HepG2 (cell line): ENCODE data around the gene B4GALT1. TPM values are rescaled to one million over a fixed set of nuclear protein-coding genes. Genes with fewer than 3 reads are reported as not detected.

ENCODE experiments used
- ATAC-seq: fragments of 200-7000 bp; cut with Tn5 transposase; 3 replicates; pipeline ENCODE4 v1.9.1; 2020; ENCODE audit warnings: mild to moderate bottlenecking, moderate library complexity
- BruUV-seq: library from RNA; stranded (reverse); fragments of 400-500 nt; replicated peaks from 2 replicates; lab custom pipeline; 2021; lab: Mats Ljungman, UMichigan
- CTCF ChIA-PET: fragments of 300-600 bp; formaldehyde crosslinking; extraction: SDS; loops from one replicate; lab custom pipeline; 2021; ENCODE audit warnings: low total read pairs, inconsistent platforms, low intra/inter-chr PET ratio; lab: Yijun Ruan, JAX
- POLR2A ChIA-PET: fragments of 350-600 bp; sonication (Branson Sonifier 250); formaldehyde crosslinking; loops from one replicate; lab custom pipeline; 2020; ENCODE audit warnings: antibody characterized with exemption, inconsistent platforms; lab: Yijun Ruan, JAX
- DNase-seq: peaks from one replicate; pipeline ENCODE4 v3.0.0-alpha.2; 2015; ENCODE audit warnings: low spot score
- FAIRE-seq: peaks from 3 replicates; lab custom pipeline; 2011; peaks lifted over from hg19 to GRCh38; lab: Jason Lieb, UNC
- H2AFZ ChIP-seq: one replicate; pipeline ENCODE4 v1.6.1; 2011; ENCODE audit warnings: low read length, inconsistent platforms
- H3K27ac ChIP-seq: fragments of 300-600 bp; 3 replicates; pipeline ENCODE4 v1.8.0; 2011; ENCODE audit warnings: mixed run types, mild to moderate bottlenecking, mixed read lengths, low read length, inconsistent platforms; ENCODE audit not compliant: insufficient read depth; ENCODE audit errors: extremely low read length
- H3K27me3 ChIP-seq, 2 experiments: fragments of 200-600 bp in 1 of 2; 2 replicates in 1 of 2; 3 replicates in 1 of 2; pipeline versions ENCODE4 v1.6.0 to v1.8.0; 2011; ENCODE audit warnings: low read length in 2 of 2, mild to moderate bottlenecking in 2 of 2, moderate library complexity in 2 of 2, inconsistent platforms in 1 of 2; ENCODE audit not compliant: insufficient read depth in 2 of 2, control insufficient read depth in 1 of 2
- H3K36me3 ChIP-seq, 2 experiments: fragments of 200-600 bp in 1 of 2; replicated peaks in 1 of 2; 2 replicates in 1 of 2; 3 replicates in 1 of 2; pipeline versions ENCODE4 v1.5.1 to v1.8.0; 2011; ENCODE audit warnings: low read length in 2 of 2, inconsistent platforms in 1 of 2; ENCODE audit not compliant: insufficient read depth in 2 of 2, control insufficient read depth in 1 of 2
- H3K4me1 ChIP-seq: 2 replicates; pipeline ENCODE4 v1.5.1; 2012; ENCODE audit warnings: low read length, inconsistent platforms; ENCODE audit not compliant: insufficient read depth
- H3K4me2 ChIP-seq: 2 replicates; pipeline ENCODE4 v1.6.0; 2011; ENCODE audit warnings: low read depth, low read length, inconsistent platforms
- H3K4me3 ChIP-seq, 3 experiments: fragments of 200-600 bp in 1 of 3; sonication (generic), shearing (Covaris generic) in 1 of 3; replicated peaks in 1 of 3; 2 replicates each; pipeline ENCODE4 v1.5.1; 2011 to 2016; ENCODE audit warnings: low read length in 3 of 3, inconsistent platforms in 2 of 3, low read depth in 2 of 3, mild to moderate bottlenecking in 2 of 3, control low read depth in 1 of 3, mixed read lengths in 1 of 3; ENCODE audit not compliant: insufficient read depth in 1 of 3
- H3K79me2 ChIP-seq: one replicate; pipeline ENCODE4 v1.6.1; 2011; ENCODE audit warnings: low read length, inconsistent platforms; ENCODE audit not compliant: insufficient read depth
- H3K9ac ChIP-seq: 2 replicates; pipeline ENCODE4 v1.6.0; 2011; ENCODE audit warnings: mild to moderate bottlenecking, low read depth, low read length, inconsistent platforms; ENCODE audit not compliant: insufficient read depth
- H3K9me3 ChIP-seq: 2 replicates; pipeline ENCODE4 v1.5.1; 2012; ENCODE audit warnings: mild to moderate bottlenecking, low read length
- H4K20me1 ChIP-seq: 2 replicates; pipeline ENCODE4 v1.6.0; 2011; ENCODE audit warnings: inconsistent platforms, mild to moderate bottlenecking, low read length, moderate library complexity; ENCODE audit not compliant: insufficient read depth
- EP300 ChIP-seq, 3 experiments: sonication (generic) in 1 of 3; formaldehyde crosslinking in 1 of 3; IDR thresholded peaks; 2 replicates each; pipeline versions ENCODE4 v1.5.1 to v1.6.1; 2011 to 2020; ENCODE audit warnings: low read depth in 2 of 3, low read length in 2 of 3, borderline replicate concordance in 1 of 3, improper control_type of control experiment in 1 of 3, mild to moderate bottlenecking in 1 of 3, missing genetic modification reagents in 1 of 3, moderate library complexity in 1 of 3
- FOXJ3 ChIP-seq: sonication (generic); formaldehyde crosslinking; IDR thresholded peaks from 2 replicates; pipeline ENCODE4 v1.4.0; 2020; ENCODE audit warnings: missing genetic modification reagents, mild to moderate bottlenecking, borderline replicate concordance
- HNF4A ChIP-seq: sonication (generic); formaldehyde crosslinking; IDR thresholded peaks from 2 replicates; pipeline ENCODE4 v1.4.0; 2020; ENCODE audit warnings: missing genetic modification reagents
- IRX3 ChIP-seq: sonication (generic); formaldehyde crosslinking; IDR thresholded peaks from 2 replicates; pipeline ENCODE4 v1.8.1; 2023; ENCODE audit warnings: mild to moderate bottlenecking, low read depth, missing genetic modification reagents, borderline replicate concordance
- JUN ChIP-seq: sonication (generic); formaldehyde crosslinking; IDR thresholded peaks from 2 replicates; pipeline ENCODE4 v1.4.0; 2020; ENCODE audit warnings: mild to moderate bottlenecking, missing genetic modification reagents
- KAT8 ChIP-seq: IDR thresholded peaks from 2 replicates; pipeline ENCODE4 v1.6.1; 2016; ENCODE audit warnings: missing genetic modification reagents, missing compliant biosample characterization
- PRPF4 ChIP-seq: fragments of 200-400 bp; formaldehyde crosslinking; IDR thresholded peaks from 2 replicates; pipeline ENCODE4 v1.6.1; 2016; ENCODE audit warnings: low read length, low read depth; ENCODE audit not compliant: poor library complexity, severe bottlenecking
- TEAD3 ChIP-seq: optimal IDR thresholded peaks from 2 replicates; pipeline ENCODE3; 2016; ENCODE audit warnings: borderline replicate concordance
- ZBTB10 ChIP-seq: sonication (generic); formaldehyde crosslinking; IDR thresholded peaks from 2 replicates; pipeline ENCODE4 v1.4.0; 2020; ENCODE audit warnings: missing genetic modification reagents, borderline replicate concordance
- ZFP1 ChIP-seq: IDR thresholded peaks from 2 replicates; pipeline ENCODE4 v1.6.1; 2016
- ZNF225 ChIP-seq: sonication (generic); formaldehyde crosslinking; IDR thresholded peaks from 2 replicates; pipeline ENCODE4 v1.4.0; 2020; ENCODE audit warnings: mild to moderate bottlenecking, missing genetic modification reagents
- ZNF317 ChIP-seq: sonication (generic); formaldehyde crosslinking; IDR thresholded peaks from 2 replicates; pipeline ENCODE4 v1.5.0; 2020; ENCODE audit warnings: mild to moderate bottlenecking, missing genetic modification reagents
- ZNF660 ChIP-seq: sonication (generic); formaldehyde crosslinking; IDR thresholded peaks from 2 replicates; pipeline ENCODE4 v1.5.1; 2020; ENCODE audit warnings: mild to moderate bottlenecking, low read depth, missing genetic modification reagents, borderline replicate concordance
- WGBS: methylation state at CpG from one replicate; pipeline ENCODE4 v1.1.6; 2017; ENCODE audit warnings: low lambda C conversion rate; 5-methylcytosine and 5-hydroxymethylcytosine counted together
- in situ Hi-C: cut with HindIII; loops from 2 replicates; pipeline ENCODE4 v1.10.0; 2017; ENCODE audit warnings: low pct_unique_long_range_greater_than_20kb; ENCODE audit not compliant: extremely low pct_ligation_motif_present
- intact Hi-C: fragments of 100-400 bp; cut with micrococcal nuclease; formaldehyde crosslinking; loops from one replicate; pipeline ENCODE4 v1.10.0; 2022; ENCODE audit not compliant: unreplicated experiment
- polyA plus RNA-seq, 8 experiments: library from polyadenylated mRNA; depleted of rRNA in 3 of 8; stranded (reverse) in 7 of 8; unstranded in 1 of 8; fragments of >200 nt; fragmentation: Illumina TruSeq in 4 of 8; extraction: Trizol in 4 of 8; gene quantifications; 2 replicates each; pipeline versions ENCODE4 v1.2.1 to v1.2.3, GENCODE V29; 2011 to 2016; ENCODE audit warnings: low read depth in 4 of 8, missing spikeins in 1 of 8, mixed read lengths in 1 of 8; ENCODE audit not compliant: insufficient read depth in 1 of 8
- total RNA-seq, 5 experiments: library from RNA; depleted of rRNA; stranded (reverse); fragments of >200 nt; fragmentation: Illumina TruSeq; extraction: Trizol; gene quantifications; 2 replicates each; pipeline ENCODE4 v1.2.3, GENCODE V29; 2016; ENCODE audit warnings: low read depth in 1 of 5
- TF ChIP-seq, protein P1 (sequence below): IDR thresholded peaks from 2 replicates; pipeline ENCODE4 v1.6.1; 2016; ENCODE audit warnings: missing compliant biosample characterization, missing genetic modification reagents, borderline replicate concordance
- TF ChIP-seq, protein P2 (sequence below): sonication (generic); formaldehyde crosslinking; IDR thresholded peaks from 2 replicates; pipeline ENCODE4 v1.4.0; 2020; ENCODE audit warnings: mild to moderate bottlenecking, missing genetic modification reagents

B4GALT1 gene
- total and polyA plus RNA-seq, 2 of the 13 experiments (the other 11 are each of a cell fraction or from before 2014, with no cell fraction given), result 15.7 to 33.5 TPM

DNA sequence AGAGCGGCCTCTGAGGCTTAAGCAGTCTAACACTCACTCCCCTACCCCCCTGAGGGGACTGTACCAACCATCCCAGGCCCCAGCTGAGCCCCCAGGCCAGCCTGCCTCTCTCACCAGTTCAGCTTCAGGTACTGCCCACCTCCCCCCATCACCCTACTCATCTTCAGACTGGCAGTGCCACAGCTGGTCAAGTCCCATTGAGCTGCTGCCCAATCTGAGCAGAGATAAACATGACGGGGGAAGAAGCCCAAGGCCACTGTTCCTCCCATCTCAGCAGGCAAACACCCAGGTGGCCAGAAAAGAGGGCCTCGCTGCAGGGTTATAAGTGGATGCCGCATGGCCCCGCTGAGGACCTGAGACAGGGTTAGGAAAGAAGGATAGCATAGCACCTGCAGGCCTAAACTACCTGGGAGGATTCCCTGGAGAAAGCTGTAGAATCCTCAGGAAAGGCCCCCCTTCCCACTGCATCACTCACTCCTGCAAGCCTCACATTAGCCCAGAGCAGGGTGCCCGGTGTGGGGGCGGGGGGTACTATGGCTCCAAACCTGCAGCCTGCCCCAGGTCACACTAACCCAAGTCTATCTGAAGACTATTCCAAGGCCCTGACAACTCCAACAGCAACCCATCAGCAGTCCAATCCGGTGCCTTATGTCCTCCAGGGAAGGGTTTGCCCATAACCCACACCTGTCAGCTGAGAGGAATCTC, 3.6 kb downstream of the B4GALT1 start (continued):
- TF ChIP-seq, protein P1, sequence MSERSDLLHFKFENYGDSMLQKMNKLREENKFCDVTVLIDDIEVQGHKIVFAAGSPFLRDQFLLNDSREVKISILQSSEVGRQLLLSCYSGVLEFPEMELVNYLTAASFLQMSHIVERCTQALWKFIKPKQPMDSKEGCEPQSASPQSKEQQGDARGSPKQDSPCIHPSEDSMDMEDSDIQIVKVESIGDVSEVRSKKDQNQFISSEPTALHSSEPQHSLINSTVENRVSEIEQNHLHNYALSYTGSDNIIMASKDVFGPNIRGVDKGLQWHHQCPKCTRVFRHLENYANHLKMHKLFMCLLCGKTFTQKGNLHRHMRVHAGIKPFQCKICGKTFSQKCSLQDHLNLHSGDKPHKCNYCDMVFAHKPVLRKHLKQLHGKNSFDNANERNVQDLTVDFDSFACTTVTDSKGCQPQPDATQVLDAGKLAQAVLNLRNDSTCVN (CRISPR knock-in tag), result no peak
- TF ChIP-seq HNF4A (CRISPR knock-in tag) (no peak), FOXJ3 (CRISPR knock-in tag) (no peak), ZNF660 (no peak), EP300 (IDR thresholded peaks at IDR 0.05; ENCODE audit: low read depth in 2 of 2, low read length in 2 of 2) (no peak), EP300 (CRISPR knock-in tag; IDR thresholded peaks at IDR 0.05; ENCODE audit: borderline replicate concordance) (no peak)

GRCh38 chr9:33162721-33163311, 4.3 kb downstream of the B4GALT1 start:
- peaks cover 87% of the 10 kb centered on the region for H3K4me1 ChIP-seq
- ATAC-seq (peak; percentile 17), FAIRE-seq (peak; percentile 78), DNase-seq (peak; percentile 76)
- H3K79me2 ChIP-seq, result peaks cover 87% of the 10 kb centered on the region
- POLR2A ChIA-PET, result interaction anchor here (1.0 to 2.1 kb wide), 5 partner anchors 10 to 138 kb away, joined by 3 to 11 read pairs (median 9); partner anchors contain the start of genes DNAJA1 and SMU1
- CTCF ChIA-PET, result no interaction called here
- peak overlapping the region; percentile 48 for H3K9ac ChIP-seq
- H3K27me3 ChIP-seq, result no peaks in the 10 kb centered on the region; a peak in 1 of 5 replicates
- no peak overlapping the region for H2AFZ ChIP-seq
- H3K9me3 ChIP-seq, result no peaks in the 10 kb centered on the region
- H3K4me3 ChIP-seq, result peak overlapping the region; percentile 2 to 59 (median 28)
- peaks cover 62% of the 10 kb centered on the region for H4K20me1 ChIP-seq
- peak overlapping the region; percentile 86 for H3K4me2 ChIP-seq
- in situ Hi-C loops, result no loop called here
- peak overlapping the region; percentile 61 for H3K27ac ChIP-seq
- intact Hi-C loops, result loop anchor here (2.0 kb wide), 1 partner anchor 22 kb away; no protein-coding TSS in a partner anchor
- WGBS, result 6% methylated on average over 8 of the region's 9 CpGs
- no TSS peak for BruUV-seq
- H3K36me3 ChIP-seq, result no peaks in the 10 kb centered on the region
- TF ChIP-seq, protein P2, sequence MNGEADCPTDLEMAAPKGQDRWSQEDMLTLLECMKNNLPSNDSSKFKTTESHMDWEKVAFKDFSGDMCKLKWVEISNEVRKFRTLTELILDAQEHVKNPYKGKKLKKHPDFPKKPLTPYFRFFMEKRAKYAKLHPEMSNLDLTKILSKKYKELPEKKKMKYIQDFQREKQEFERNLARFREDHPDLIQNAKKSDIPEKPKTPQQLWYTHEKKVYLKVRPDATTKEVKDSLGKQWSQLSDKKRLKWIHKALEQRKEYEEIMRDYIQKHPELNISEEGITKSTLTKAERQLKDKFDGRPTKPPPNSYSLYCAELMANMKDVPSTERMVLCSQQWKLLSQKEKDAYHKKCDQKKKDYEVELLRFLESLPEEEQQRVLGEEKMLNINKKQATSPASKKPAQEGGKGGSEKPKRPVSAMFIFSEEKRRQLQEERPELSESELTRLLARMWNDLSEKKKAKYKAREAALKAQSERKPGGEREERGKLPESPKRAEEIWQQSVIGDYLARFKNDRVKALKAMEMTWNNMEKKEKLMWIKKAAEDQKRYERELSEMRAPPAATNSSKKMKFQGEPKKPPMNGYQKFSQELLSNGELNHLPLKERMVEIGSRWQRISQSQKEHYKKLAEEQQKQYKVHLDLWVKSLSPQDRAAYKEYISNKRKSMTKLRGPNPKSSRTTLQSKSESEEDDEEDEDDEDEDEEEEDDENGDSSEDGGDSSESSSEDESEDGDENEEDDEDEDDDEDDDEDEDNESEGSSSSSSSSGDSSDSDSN (CRISPR knock-in tag), result peak; percentile 51; the same call in 1 of the 2 replicates
- TF ChIP-seq IRX3 (CRISPR knock-in tag) (no peak), KAT8 (CRISPR knock-in tag) (peak; percentile 43; the same call in 1 of the 2 replicates), TEAD3 (no peak), ZNF225 (CRISPR knock-in tag) (no peak), ZFP1 (no peak), PRPF4 (no peak), ZNF317 (CRISPR knock-in tag) (no peak), ZBTB10 (CRISPR knock-in tag) (no peak), JUN (CRISPR knock-in tag) (no peak)
